GM21576 (cell line): Measurements from ENCODE around the gene ZGLP1.

Experiments used
- ATAC-seq: cut with Tn5 transposase; IDR thresholded peaks from one replicate; pipeline ENCODE4 v1.9.1; 2021; ENCODE audit warnings: mild to moderate bottlenecking, moderate library complexity; ENCODE audit not compliant: unreplicated experiment

ZGLP1 gene

GRCh38 chr19:10295305-10295846, 14.2 kb downstream of the ZGLP1 start:
- no peak for ATAC-seq

- no peak for ATAC-seq
Observed at GRCh38 chr19:10294368-10294697, 15.3 kb downstream of the ZGLP1 start.

- no peak for ATAC-seq
Observed at GRCh38 chr19:10293637-10294367, 15.8 kb downstream of the ZGLP1 start.

GRCh38 chr19:10292789-10293636, 16.6 kb downstream of the ZGLP1 start:
- no peak for ATAC-seq

- ATAC-seq, result peak; percentile 37
Observed at GRCh38 chr19:10292206-10292788, 17.3 kb downstream of the ZGLP1 start.

- no peak for ATAC-seq
Observed at GRCh38 chr19:10291554-10292205, 17.9 kb downstream of the ZGLP1 start.

- ATAC-seq, result no peak
Observed at GRCh38 chr19:10290876-10291553, 18.6 kb downstream of the ZGLP1 start.

GRCh38 chr19:10290357-10290875, 19.2 kb downstream of the ZGLP1 start:
- no peak for ATAC-seq

- ATAC-seq, result no peak
Observed at GRCh38 chr19:10289836-10290356, 19.7 kb downstream of the ZGLP1 start, which contains the start of gene ICAM5. TSS of gene ICAM5 (plus strand) at chr19:10289952. CDS start at chr19:10290044, 92 bp downstream.

- ATAC-seq, result no peak
Observed at GRCh38 chr19:10289167-10289835, 20.3 kb downstream of the ZGLP1 start.

- ATAC-seq, result no peak
Observed at GRCh38 chr19:10288662-10289166, 20.9 kb downstream of the ZGLP1 start.

GRCh38 chr19:10286803-10287737, 22.5 kb downstream of the ZGLP1 start, which contains the start of gene ICAM4:
TSS of gene ICAM4 (plus strand) at chr19:10286955. CDS start at chr19:10287013, 58 bp downstream.
- no peak for ATAC-seq

GRCh38 chr19:10285393-10285792, 24.2 kb downstream of the ZGLP1 start:
- ATAC-seq, result no peak

- ATAC-seq, result no peak
Observed at GRCh38 chr19:10284960-10285278, 24.7 kb downstream of the ZGLP1 start.

- no peak for ATAC-seq
Observed at GRCh38 chr19:10284065-10284959, 25.3 kb downstream of the ZGLP1 start.

- ATAC-seq, result no peak
Observed at GRCh38 chr19:10283301-10284064, 26.1 kb downstream of the ZGLP1 start.
